Spleen (tissue), 3 donors: ENCODE measurements around the gene NDE1.

Experiments used
- POLR2A ChIP-seq, 3 donors: fragments of 450-650 bp; IDR thresholded peaks; one replicate each; pipeline ENCODE4 v1.5.1; 2017; ENCODE audit warnings: antibody characterized with exemption in 3 of 3, mild to moderate bottlenecking in 1 of 3
- POLR2AphosphoS5 ChIP-seq, 3 donors: sonication (generic); formaldehyde crosslinking; IDR thresholded peaks; one replicate each; pipeline ENCODE4 v1.5.1; 2017; ENCODE audit warnings: antibody characterized with exemption in 3 of 3

- TF ChIP-seq POLR2AphosphoS5 (IDR thresholded peaks at IDR 0.05) (no peak), POLR2A (IDR thresholded peaks at IDR 0.05) (no peak)
Measured at GRCh38 chr16:15723808-15724207, 73.8 kb downstream of the NDE1 start.
